MM.1S (cell line): Measurements from ENCODE around the gene ACBD4.

Source experiments
- DNase-seq: peaks from one replicate; pipeline ENCODE4 v3.0.0-alpha.2; 2015
- H2AFZ ChIP-seq: fragments of 300-600 bp; sonication (generic); 2 replicates; pipeline ENCODE4 v1.6.0; 2016; ENCODE audit warnings: antibody characterized with exemption, low read length
- H3F3A ChIP-seq: fragments of 300-600 bp; sonication (generic); 2 replicates; pipeline ENCODE4 v1.6.1; 2016; ENCODE audit warnings: mild to moderate bottlenecking, antibody characterized with exemption, low read length, moderate library complexity, mixed read lengths; ENCODE audit not compliant: insufficient read depth
- H3K27ac ChIP-seq: fragments of 300-600 bp; sonication (generic); 2 replicates; pipeline ENCODE4 v1.5.1; 2016; ENCODE audit warnings: mild to moderate bottlenecking, low read length
- H3K27me3 ChIP-seq: fragments of 300-600 bp; sonication (generic); replicated peaks from 2 replicates; pipeline ENCODE4 v1.6.0; 2016; ENCODE audit warnings: low read length; ENCODE audit not compliant: insufficient read depth
- H3K36me3 ChIP-seq: fragments of 300-600 bp; sonication (generic); replicated peaks from 2 replicates; pipeline ENCODE4 v1.6.1; 2016; ENCODE audit warnings: mild to moderate bottlenecking, low read length, mixed read lengths; ENCODE audit not compliant: insufficient read depth
- H3K4me1 ChIP-seq: fragments of 300-600 bp; sonication (generic); 2 replicates; pipeline ENCODE4 v1.6.1; 2016; ENCODE audit warnings: low read length, mixed read lengths
- H3K4me2 ChIP-seq: fragments of 300-600 bp; sonication (generic); 2 replicates; pipeline ENCODE4 v1.6.0; 2016; ENCODE audit warnings: low read depth, low read length
- H3K4me3 ChIP-seq: fragments of 300-600 bp; sonication (generic); 2 replicates; pipeline ENCODE4 v1.5.1; 2016; ENCODE audit warnings: low read length, mixed read lengths
- H3K79me2 ChIP-seq: fragments of 300-600 bp; sonication (generic); 2 replicates; pipeline ENCODE4 v1.6.1; 2016; ENCODE audit warnings: mixed run types, low read length, mixed read lengths
- H3K9ac ChIP-seq: fragments of 300-600 bp; sonication (generic); 2 replicates; pipeline ENCODE4 v1.6.1; 2016; ENCODE audit warnings: low read length, mixed read lengths
- H3K9me2 ChIP-seq: fragments of 300-600 bp; sonication (generic); replicated peaks from 2 replicates; pipeline ENCODE4 v1.6.1; 2016; ENCODE audit warnings: mild to moderate bottlenecking, low read length, mixed read lengths; ENCODE audit not compliant: insufficient read depth
- H3K9me3 ChIP-seq: fragments of 300-600 bp; sonication (generic); replicated peaks from 2 replicates; pipeline ENCODE4 v1.6.1; 2016; ENCODE audit warnings: mild to moderate bottlenecking, low read length, mixed read lengths; ENCODE audit not compliant: insufficient read depth
- H4K20me1 ChIP-seq: fragments of 300-600 bp; sonication (generic); 2 replicates; pipeline ENCODE4 v1.6.1; 2016; ENCODE audit warnings: mild to moderate bottlenecking, low read length, moderate library complexity, mixed read lengths; ENCODE audit not compliant: insufficient read depth
- CTCF ChIP-seq: fragments of 300-600 bp; sonication (generic); IDR thresholded peaks from 2 replicates; pipeline ENCODE4 v1.5.1; 2016; ENCODE audit warnings: antibody characterized with exemption, low read length, mixed read lengths
- EZH2 ChIP-seq: fragments of 300-600 bp; sonication (generic); optimal IDR thresholded peaks from 2 replicates; pipeline ENCODE3; 2017; ENCODE audit warnings: low read depth, mild to moderate bottlenecking, antibody characterized with exemption, low read length, mixed read lengths
- EZH2phosphoT487 ChIP-seq: fragments of 300-600 bp; sonication (generic); IDR thresholded peaks from 2 replicates; pipeline ENCODE4 v1.6.1; 2018; ENCODE audit warnings: antibody characterized with exemption, low read length

Gene ACBD4

DNA sequence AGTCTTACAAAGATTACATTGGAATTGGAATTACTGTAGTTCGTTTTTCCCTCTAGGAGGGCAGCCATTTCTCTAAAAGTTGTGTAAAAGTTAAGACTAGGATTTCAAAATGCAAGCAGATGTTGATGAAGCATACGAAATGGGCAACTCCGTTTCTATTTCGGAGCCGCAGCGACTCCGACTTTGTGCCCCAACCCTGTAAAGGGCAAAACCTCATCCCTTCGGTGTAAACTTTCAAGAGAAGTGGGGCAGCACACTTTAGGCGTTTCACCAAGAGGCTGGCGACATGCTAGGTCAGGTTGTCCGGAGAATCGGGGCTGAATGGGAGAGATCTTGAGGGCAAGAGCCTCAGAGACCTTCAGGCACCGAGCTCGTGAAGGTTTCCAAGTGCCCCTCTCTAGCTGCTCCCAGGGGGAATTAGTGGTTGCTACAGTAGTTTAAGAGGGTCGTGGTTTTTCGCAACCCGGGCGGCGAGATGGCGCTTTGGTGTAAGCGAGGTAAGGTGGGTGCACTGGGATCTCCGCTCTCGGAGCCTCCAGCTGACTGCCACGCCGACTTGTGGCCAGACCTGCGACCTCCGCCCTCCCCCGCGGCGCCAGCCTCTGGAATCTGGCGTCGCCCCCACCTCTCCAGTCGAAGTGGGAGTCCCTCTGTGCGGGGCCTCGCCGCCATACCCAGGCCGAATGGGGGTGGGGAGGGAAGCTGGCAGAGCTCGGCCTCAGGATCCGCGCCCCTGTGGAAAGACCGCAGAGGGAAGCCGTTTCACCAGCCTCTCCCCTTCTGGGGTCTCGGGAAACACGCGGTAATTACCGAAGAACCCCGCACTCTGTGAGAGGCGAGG, 25.2 kb downstream of the ACBD4 start:
- TF ChIP-seq CTCF (peak; percentile 20), EZH2phosphoT487 (no peak)
- peak overlapping the region; percentile 77 for H3K4me2 ChIP-seq
- no peaks in the 10 kb centered on the region for H4K20me1 ChIP-seq
- peak overlapping the region; percentile 100 for H3K9ac ChIP-seq
- no peaks in the 10 kb centered on the region for H3K9me3 ChIP-seq
- no peaks in the 10 kb centered on the region for H3K36me3 ChIP-seq
- no peaks in the 10 kb centered on the region for H3K9me2 ChIP-seq
- DNase-seq = peak; percentile 62
- peak overlapping the region; percentile 59; the same call in 1 of the 2 replicates for H2AFZ ChIP-seq
- H3K4me3 ChIP-seq = peak overlapping the region; percentile 91
- H3K27ac ChIP-seq = peak overlapping the region; percentile 91
- 0 out of 2 replicates have a peak, but pooled peaks cover 9% of the 10 kb centered on the region for H3K4me1 ChIP-seq
- peaks cover 40% of the 10 kb centered on the region for H3K79me2 ChIP-seq
- no peaks in the 10 kb centered on the region for H3F3A ChIP-seq
- H3K27me3 ChIP-seq = no peaks in the 10 kb centered on the region

- no peaks in the 10 kb centered on the region for H4K20me1 ChIP-seq
- H3F3A ChIP-seq = no peaks in the 10 kb centered on the region
- peak within 1 kb of the TSS; percentile 69 for H2AFZ ChIP-seq
- H3K4me1 ChIP-seq = 0 out of 2 replicates have a peak, but pooled peaks cover 9% of the 10 kb centered on the region
- no peaks in the 10 kb centered on the region for H3K9me3 ChIP-seq
- H3K4me3 ChIP-seq = peak within 1 kb of the TSS; percentile 91
- no peaks in the 10 kb centered on the region for H3K9me2 ChIP-seq
- peak; percentile 100 for DNase-seq
- TF ChIP-seq CTCF = no peak
- TF ChIP-seq EZH2 = no peak
- no peak for TF ChIP-seq EZH2phosphoT487
- H3K27ac ChIP-seq = peak within 1 kb of the TSS; percentile 91
- no peaks in the 10 kb centered on the region for H3K27me3 ChIP-seq
- no peaks in the 10 kb centered on the region for H3K36me3 ChIP-seq
- H3K4me2 ChIP-seq = peak within 1 kb of the TSS; percentile 91
- H3K79me2 ChIP-seq = peaks cover 40% of the 10 kb centered on the region
- H3K9ac ChIP-seq = peak within 1 kb of the TSS; percentile 100
These were observed 26.0 kb downstream of the ACBD4 start, which contains the start of gene HEXIM2 for GRCh38 chr17:45161288-45162024. Gene HEXIM2 (plus strand): TSS chr17:45161875. CDS start chr17:45162794, 919 bp downstream.

GRCh38 chr17:45162025-45162687, 26.7 kb downstream of the ACBD4 start:
- no peaks in the 10 kb centered on the region for H4K20me1 ChIP-seq
- 0 out of 2 replicates have a peak, but pooled peaks cover 9% of the 10 kb centered on the region for H3K4me1 ChIP-seq
- H3K4me3 ChIP-seq = peak overlapping the region; percentile 74
- peak overlapping the region; percentile 91 for H3K4me2 ChIP-seq
- no peaks in the 10 kb centered on the region for H3K36me3 ChIP-seq
- H3K27ac ChIP-seq = peak overlapping the region; percentile 13; the same call in 1 of the 2 replicates
- TF ChIP-seq EZH2phosphoT487 (no peak), EZH2 (no peak), CTCF (no peak)
- no peaks in the 10 kb centered on the region for H3K9me3 ChIP-seq
- peak overlapping the region; percentile 58; the same call in 1 of the 2 replicates for H3K9ac ChIP-seq
- no peaks in the 10 kb centered on the region for H3K27me3 ChIP-seq
- H3F3A ChIP-seq = no peaks in the 10 kb centered on the region
- H2AFZ ChIP-seq = peak overlapping the region; percentile 69
- H3K79me2 ChIP-seq = peaks cover 40% of the 10 kb centered on the region
- no peak for DNase-seq
- no peaks in the 10 kb centered on the region for H3K9me2 ChIP-seq
